HEK293 (cell line): ENCODE measurements around the gene GLRA3.

ENCODE experiments used
- CTCF ChIA-PET: fragments of 350-600 bp; formaldehyde crosslinking; extraction: SDS; loops from one replicate; lab custom pipeline; 2021; ENCODE audit warnings: antibody characterized with exemption; lab: Yijun Ruan, JAX
- POLR2A ChIA-PET: fragments of 300-600 bp; formaldehyde crosslinking; extraction: SDS; loops from one replicate; lab custom pipeline; 2020; ENCODE audit warnings: antibody characterized with exemption, inconsistent platforms; lab: Yijun Ruan, JAX
- H3K27ac ChIP-seq: fragments of 200-500 bp; sonication (Bioruptor generic); 2 replicates; pipeline ENCODE4 v1.5.1; 2014; ENCODE audit warnings: low read depth, low read length, control low read depth, inconsistent platforms; ENCODE audit errors: extremely low read depth
- H3K36me3 ChIP-seq, 2 experiments: fragments of 200-500 bp in 1 of 2; sonication (Bioruptor generic) in 1 of 2; 1 replicate in 1 of 2; 2 replicates in 1 of 2; pipeline ENCODE4 v1.5.1; 2014 to 2017; ENCODE audit warnings: inconsistent platforms in 2 of 2, low read length in 2 of 2; ENCODE audit not compliant: control insufficient read depth in 2 of 2, insufficient read depth in 1 of 2
- H3K4me1 ChIP-seq: fragments of 200-500 bp; sonication (Bioruptor generic); 2 replicates; pipeline ENCODE4 v1.5.1; 2014; ENCODE audit warnings: mild to moderate bottlenecking, low read length, inconsistent platforms; ENCODE audit not compliant: control insufficient read depth, insufficient read depth
- H3K4me3 ChIP-seq: 2 replicates; pipeline ENCODE4 v1.5.1; 2011; ENCODE audit warnings: low read depth, mild to moderate bottlenecking, control low read depth, low read length, moderate library complexity
- H3K9me3 ChIP-seq: fragments of 200-500 bp; sonication (Bioruptor generic); 2 replicates; pipeline ENCODE4 v1.5.1; 2014; ENCODE audit warnings: low read depth, low read length, inconsistent platforms; ENCODE audit not compliant: control insufficient read depth, insufficient read depth
- KLF16 ChIP-seq: fragments of 450-650 bp; formaldehyde crosslinking; IDR thresholded peaks from 2 replicates; pipeline ENCODE4 v1.5.1; 2017; ENCODE audit warnings: missing biosample characterization, missing genetic modification characterization
- ZBTB17 ChIP-seq: fragments of 450-650 bp; formaldehyde crosslinking; IDR thresholded peaks from 2 replicates; pipeline ENCODE4 v1.5.1; 2016; ENCODE audit warnings: missing biosample characterization, missing genetic modification characterization
- ZBTB48 ChIP-seq: fragments of 450-650 bp; formaldehyde crosslinking; IDR thresholded peaks from 2 replicates; pipeline ENCODE4 v1.5.1; 2016; ENCODE audit warnings: missing biosample characterization, missing genetic modification characterization
- ZNF169 ChIP-seq: fragments of 450-650 bp; formaldehyde crosslinking; IDR thresholded peaks from 2 replicates; pipeline ENCODE4 v1.5.1; 2016; ENCODE audit warnings: missing biosample characterization, missing genetic modification characterization
- ZNF24 ChIP-seq: fragments of 450-650 bp; formaldehyde crosslinking; IDR thresholded peaks from 2 replicates; pipeline ENCODE4 v1.5.1; 2016; ENCODE audit warnings: missing biosample characterization, missing genetic modification characterization
- ZNF248 ChIP-seq: fragments of 450-650 bp; formaldehyde crosslinking; IDR thresholded peaks from 2 replicates; pipeline ENCODE4 v1.5.1; 2017; ENCODE audit warnings: missing biosample characterization, missing genetic modification characterization
- ZNF26 ChIP-seq: fragments of 450-650 bp; formaldehyde crosslinking; IDR thresholded peaks from 2 replicates; pipeline ENCODE4 v1.5.1; 2016; ENCODE audit warnings: missing biosample characterization, missing genetic modification characterization
- ZNF324 ChIP-seq: fragments of 450-650 bp; formaldehyde crosslinking; IDR thresholded peaks from 2 replicates; pipeline ENCODE4 v1.5.1; 2016; ENCODE audit warnings: missing biosample characterization, missing genetic modification characterization
- ZNF416 ChIP-seq: fragments of 450-650 bp; formaldehyde crosslinking; IDR thresholded peaks from 2 replicates; pipeline ENCODE4 v1.5.1; 2016; ENCODE audit warnings: missing biosample characterization, missing genetic modification characterization
- ZNF555 ChIP-seq: fragments of 450-650 bp; formaldehyde crosslinking; conservative IDR thresholded peaks from 2 replicates; pipeline ENCODE4 v1.5.1; 2017; ENCODE audit warnings: missing biosample characterization, mild to moderate bottlenecking, missing genetic modification characterization, inconsistent platforms
- ZNF624 ChIP-seq: fragments of 450-650 bp; formaldehyde crosslinking; IDR thresholded peaks from 2 replicates; pipeline ENCODE4 v1.5.1; 2017; ENCODE audit warnings: missing biosample characterization, missing genetic modification characterization
- ZNF704 ChIP-seq: fragments of 450-650 bp; formaldehyde crosslinking; IDR thresholded peaks from 2 replicates; pipeline ENCODE4 v1.5.1; 2016; ENCODE audit warnings: missing biosample characterization, missing genetic modification characterization
- ZNF791 ChIP-seq: fragments of 450-650 bp; formaldehyde crosslinking; IDR thresholded peaks from 2 replicates; pipeline ENCODE4 v1.5.1; 2016; ENCODE audit warnings: missing biosample characterization, missing genetic modification characterization
- TF ChIP-seq, protein P1 (sequence below): fragments of 450-650 bp; formaldehyde crosslinking; IDR thresholded peaks from 2 replicates; pipeline ENCODE4 v1.5.1; 2016; ENCODE audit warnings: missing biosample characterization, missing genetic modification characterization, low read depth
- TF ChIP-seq, protein P2 (sequence below): fragments of 450-650 bp; formaldehyde crosslinking; IDR thresholded peaks from 2 replicates; pipeline ENCODE4 v1.5.1; 2017; ENCODE audit warnings: missing biosample characterization, mild to moderate bottlenecking, missing genetic modification characterization, moderate library complexity

Gene GLRA3

GRCh38 chr4:174853629-174854028, 24.6 kb upstream of the GLRA3 start (continued):
- no peak for TF ChIP-seq ZNF416 (tag by site-specific recombination)
- TF ChIP-seq ZNF624 (tag by site-specific recombination): no peak
- no peak for TF ChIP-seq ZNF248

- Histone ChIP-seq H3K4me1 (no peaks in the 10 kb centered on the region), H3K9me3 (no peaks in the 10 kb centered on the region)
- CTCF ChIA-PET: no interaction called here
- POLR2A ChIA-PET: no interaction called here
- TF ChIP-seq ZNF169 (no peak), ZNF324 (tag by site-specific recombination) (no peak), ZNF555 (no peak), ZNF26 (no peak), KLF16 (tag by site-specific recombination) (no peak), ZNF791 (no peak), ZNF704 (tag by site-specific recombination) (no peak)
- TF ChIP-seq, protein P1, sequence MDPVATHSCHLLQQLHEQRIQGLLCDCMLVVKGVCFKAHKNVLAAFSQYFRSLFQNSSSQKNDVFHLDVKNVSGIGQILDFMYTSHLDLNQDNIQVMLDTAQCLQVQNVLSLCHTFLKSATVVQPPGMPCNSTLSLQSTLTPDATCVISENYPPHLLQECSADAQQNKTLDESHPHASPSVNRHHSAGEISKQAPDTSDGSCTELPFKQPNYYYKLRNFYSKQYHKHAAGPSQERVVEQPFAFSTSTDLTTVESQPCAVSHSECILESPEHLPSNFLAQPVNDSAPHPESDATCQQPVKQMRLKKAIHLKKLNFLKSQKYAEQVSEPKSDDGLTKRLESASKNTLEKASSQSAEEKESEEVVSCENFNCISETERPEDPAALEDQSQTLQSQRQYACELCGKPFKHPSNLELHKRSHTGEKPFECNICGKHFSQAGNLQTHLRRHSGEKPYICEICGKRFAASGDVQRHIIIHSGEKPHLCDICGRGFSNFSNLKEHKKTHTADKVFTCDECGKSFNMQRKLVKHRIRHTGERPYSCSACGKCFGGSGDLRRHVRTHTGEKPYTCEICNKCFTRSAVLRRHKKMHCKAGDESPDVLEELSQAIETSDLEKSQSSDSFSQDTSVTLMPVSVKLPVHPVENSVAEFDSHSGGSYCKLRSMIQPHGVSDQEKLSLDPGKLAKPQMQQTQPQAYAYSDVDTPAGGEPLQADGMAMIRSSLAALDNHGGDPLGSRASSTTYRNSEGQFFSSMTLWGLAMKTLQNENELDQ (tag by site-specific recombination): no peak
- TF ChIP-seq, all 188 proteins: peak for 0
- H3K27ac ChIP-seq: no peak overlapping the region
- H3K36me3 ChIP-seq: no peaks in the 10 kb centered on the region
- H3K4me3 ChIP-seq: no peak overlapping the region
Measured at GRCh38 chr4:174848596-174848995, 19.5 kb upstream of the GLRA3 start.

- Histone ChIP-seq H3K9me3 (no peaks in the 10 kb centered on the region), H3K27ac (no peak overlapping the region), H3K4me3 (no peak overlapping the region), H3K36me3 (no peaks in the 10 kb centered on the region), H3K4me1 (no peaks in the 10 kb centered on the region)
- POLR2A ChIA-PET: no interaction called here
- TF ChIP-seq, protein P2, sequence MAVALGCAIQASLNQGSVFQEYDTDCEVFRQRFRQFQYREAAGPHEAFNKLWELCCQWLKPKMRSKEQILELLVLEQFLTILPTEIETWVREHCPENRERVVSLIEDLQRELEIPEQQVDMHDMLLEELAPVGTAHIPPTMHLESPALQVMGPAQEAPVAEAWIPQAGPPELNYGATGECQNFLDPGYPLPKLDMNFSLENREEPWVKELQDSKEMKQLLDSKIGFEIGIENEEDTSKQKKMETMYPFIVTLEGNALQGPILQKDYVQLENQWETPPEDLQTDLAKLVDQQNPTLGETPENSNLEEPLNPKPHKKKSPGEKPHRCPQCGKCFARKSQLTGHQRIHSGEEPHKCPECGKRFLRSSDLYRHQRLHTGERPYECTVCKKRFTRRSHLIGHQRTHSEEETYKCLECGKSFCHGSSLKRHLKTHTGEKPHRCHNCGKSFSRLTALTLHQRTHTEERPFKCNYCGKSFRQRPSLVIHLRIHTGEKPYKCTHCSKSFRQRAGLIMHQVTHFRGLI (tag by site-specific recombination): no peak
- TF ChIP-seq ZNF24 (tag by site-specific recombination): no peak
- CTCF ChIA-PET: no interaction called here
Measured at GRCh38 chr4:174847801-174848427, 18.9 kb upstream of the GLRA3 start.

DNA sequence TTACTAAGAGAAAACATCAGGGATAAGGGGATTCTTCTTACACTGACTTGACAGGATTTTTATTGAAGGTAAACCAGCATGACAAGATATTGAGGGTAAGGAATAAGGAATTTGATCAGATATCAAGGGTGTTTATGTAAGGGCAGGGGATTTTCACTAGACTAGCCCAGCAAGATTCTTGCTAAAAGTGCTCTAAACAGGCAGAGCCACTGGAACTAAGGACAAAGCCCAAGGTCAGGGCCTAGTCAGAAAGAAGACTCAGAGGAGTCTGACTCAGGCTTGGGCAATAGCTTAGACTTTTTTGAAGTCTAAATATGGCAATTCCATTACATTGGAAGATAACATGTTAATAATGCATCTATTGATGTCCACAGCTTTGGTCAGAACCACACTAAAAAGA, 6.5 kb upstream of the GLRA3 start:
- TF ChIP-seq ZBTB48 (no peak), ZBTB17 (tag by site-specific recombination) (no peak)
- H3K4me1 ChIP-seq: no peaks in the 10 kb centered on the region
- no peak overlapping the region for H3K4me3 ChIP-seq
- no peaks in the 10 kb centered on the region for H3K9me3 ChIP-seq
- ChIA-PET POLR2A (no interaction called here), CTCF (no interaction called here)
- H3K27ac ChIP-seq: no peak overlapping the region
- H3K36me3 ChIP-seq: no peaks in the 10 kb centered on the region
